AG04449 (cell line): ENCODE measurements around the gene P2RX3.

Experiments used
- CTCF ChIA-PET: fragments of 350-600 bp; formaldehyde crosslinking; extraction: SDS; loops from one replicate; lab custom pipeline; 2021; ENCODE audit warnings: antibody characterized with exemption; lab: Yijun Ruan, JAX
- POLR2A ChIA-PET: fragments of 400-600, 350-600 bp; formaldehyde crosslinking; extraction: SDS; loops from one replicate; lab custom pipeline; 2020; ENCODE audit warnings: antibody characterized with exemption, inconsistent platforms; lab: Yijun Ruan, JAX
- DNase-seq: peaks from one replicate; pipeline ENCODE4 v3.0.0-alpha.2; 2010; ENCODE audit warnings: low read depth, low spot score
- H3K4me3 ChIP-seq: 2 replicates; pipeline ENCODE4 v1.5.1; 2011; ENCODE audit warnings: low read depth, mild to moderate bottlenecking, control low read depth, low read length
- TF ChIP-seq, protein P1 (sequence below): IDR thresholded peaks from one replicate; pipeline ENCODE4 v1.5.1; 2011; ENCODE audit warnings: mild to moderate bottlenecking, moderate library complexity, low read length, control low read depth, inconsistent platforms; ENCODE audit not compliant: insufficient read depth; ENCODE audit errors: missing control alignments

P2RX3 gene

GRCh38 chr11:57379732-57380131 lies 41.6 kb downstream of the P2RX3 start:
- DNase-seq: no peak
- CTCF ChIA-PET: interaction anchor here (0.7 kb wide), 1 partner anchor 34 kb away, joined by 3 read pairs; no protein-coding TSS in a partner anchor

GRCh38 chr11:57380975-57381374 lies 42.8 kb downstream of the P2RX3 start, which contains the start of gene PRG3:
Gene PRG3 (minus strand): TSS chr11:57381150. CDS start chr11:57380708, 442 bp downstream.
- no peak within 1 kb of the TSS for H3K4me3 ChIP-seq
- TF ChIP-seq, protein P1, sequence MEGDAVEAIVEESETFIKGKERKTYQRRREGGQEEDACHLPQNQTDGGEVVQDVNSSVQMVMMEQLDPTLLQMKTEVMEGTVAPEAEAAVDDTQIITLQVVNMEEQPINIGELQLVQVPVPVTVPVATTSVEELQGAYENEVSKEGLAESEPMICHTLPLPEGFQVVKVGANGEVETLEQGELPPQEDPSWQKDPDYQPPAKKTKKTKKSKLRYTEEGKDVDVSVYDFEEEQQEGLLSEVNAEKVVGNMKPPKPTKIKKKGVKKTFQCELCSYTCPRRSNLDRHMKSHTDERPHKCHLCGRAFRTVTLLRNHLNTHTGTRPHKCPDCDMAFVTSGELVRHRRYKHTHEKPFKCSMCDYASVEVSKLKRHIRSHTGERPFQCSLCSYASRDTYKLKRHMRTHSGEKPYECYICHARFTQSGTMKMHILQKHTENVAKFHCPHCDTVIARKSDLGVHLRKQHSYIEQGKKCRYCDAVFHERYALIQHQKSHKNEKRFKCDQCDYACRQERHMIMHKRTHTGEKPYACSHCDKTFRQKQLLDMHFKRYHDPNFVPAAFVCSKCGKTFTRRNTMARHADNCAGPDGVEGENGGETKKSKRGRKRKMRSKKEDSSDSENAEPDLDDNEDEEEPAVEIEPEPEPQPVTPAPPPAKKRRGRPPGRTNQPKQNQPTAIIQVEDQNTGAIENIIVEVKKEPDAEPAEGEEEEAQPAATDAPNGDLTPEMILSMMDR: no peak
- DNase-seq: no peak
- ChIA-PET POLR2A (no interaction called here), CTCF (no interaction called here)

More at GRCh38 chr11:57379732-57380131, 41.6 kb downstream of the P2RX3 start:
- POLR2A ChIA-PET: no interaction called here
- no peak overlapping the region for H3K4me3 ChIP-seq
- TF ChIP-seq, protein P1: no peak

DNA sequence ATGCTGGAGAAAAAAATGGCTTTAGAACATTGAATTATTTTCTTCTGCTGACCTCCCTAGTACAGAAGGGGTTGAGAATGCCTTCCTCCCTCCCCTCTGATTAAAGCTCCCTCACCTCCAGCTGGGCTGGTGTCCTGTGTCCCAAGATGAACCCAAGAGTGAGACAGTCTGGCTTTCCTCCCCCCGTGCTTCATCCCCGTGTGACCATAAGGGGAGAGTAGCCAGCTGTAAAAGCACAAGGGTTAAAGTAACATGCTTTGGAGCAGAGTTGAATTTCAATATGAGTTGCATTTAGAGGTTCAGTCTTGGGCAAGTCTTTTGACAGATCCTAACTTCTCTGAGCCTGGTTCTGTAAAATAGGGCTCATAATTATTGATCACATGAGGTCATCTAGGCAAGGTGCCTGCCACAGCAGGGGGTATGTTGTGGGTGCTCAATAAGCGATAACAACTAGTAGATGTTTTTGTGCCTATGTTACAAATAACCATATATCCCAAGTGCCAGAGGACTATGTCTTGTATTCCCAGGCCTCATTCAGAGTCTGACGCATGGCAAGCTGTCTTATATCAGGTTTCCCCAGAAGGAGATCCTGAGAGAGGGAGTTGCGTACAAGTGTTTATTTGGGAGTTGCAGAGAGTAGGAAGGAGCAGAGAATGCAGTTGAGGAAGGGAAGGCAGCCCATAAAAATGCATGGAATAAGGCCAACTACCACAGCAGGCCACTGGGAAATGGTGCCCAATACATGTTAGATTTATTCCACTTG lies 48.2 kb downstream of the P2RX3 start:
- TF ChIP-seq, protein P1: no peak
- H3K4me3 ChIP-seq: no peak overlapping the region
- POLR2A ChIA-PET: no interaction called here
- CTCF ChIA-PET: interaction anchor here (1.3 kb wide), 1 partner anchor 11 kb away, joined by 4 read pairs; no protein-coding TSS in a partner anchor
- DNase-seq: no peak

- DNase-seq: no peak
- ChIA-PET CTCF (interaction anchor here (1.1 to 1.3 kb wide), 2 partner anchors 10 to 254 kb away, joined by 3 to 4 read pairs; no protein-coding TSS in a partner anchor), POLR2A (no interaction called here)
- no peak overlapping the region for H3K4me3 ChIP-seq
- TF ChIP-seq, protein P1: no peak
These were observed 49.3 kb downstream of the P2RX3 start for GRCh38 chr11:57387289-57388030.

GRCh38 chr11:57390535-57390934 lies 52.4 kb downstream of the P2RX3 start, which contains the start of gene PRG2:
Gene PRG2 (minus strand): TSS chr11:57390650. CDS start chr11:57389944, 706 bp downstream.
- ChIA-PET CTCF (no interaction called here), POLR2A (no interaction called here)
- H3K4me3 ChIP-seq: no peak within 1 kb of the TSS
- DNase-seq: no peak
- TF ChIP-seq, protein P1: no peak

DNA sequence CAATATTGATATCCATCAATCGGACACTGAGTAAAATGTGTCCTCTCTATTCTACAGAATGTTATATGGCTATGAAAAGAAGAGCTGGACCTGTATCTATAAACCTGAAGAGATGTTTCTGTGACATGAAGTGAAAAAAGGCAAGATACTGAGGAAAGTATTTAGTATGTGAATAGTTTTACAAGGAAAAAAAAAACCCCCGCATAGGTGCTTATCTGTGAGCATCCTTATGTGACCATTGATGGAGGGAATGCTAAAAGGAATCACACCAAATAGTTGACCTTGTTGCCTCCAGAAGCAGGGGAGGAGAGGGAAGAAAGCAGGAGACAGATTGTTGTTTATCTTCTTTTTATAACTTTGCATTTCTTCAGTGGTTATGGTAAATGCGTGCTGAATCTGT lies 53.0 kb downstream of the P2RX3 start:
- ChIA-PET CTCF (no interaction called here), POLR2A (no interaction called here)
- TF ChIP-seq, protein P1: no peak
- H3K4me3 ChIP-seq: no peak overlapping the region
- no peak for DNase-seq
